Islet of Langerhans (tissue), 1 donor: Measurements from ENCODE around the gene MAP1S.

Experiments
- FAIRE-seq: peaks from one replicate; lab custom pipeline; 2011; peaks lifted over from hg19 to GRCh38; lab: Jason Lieb, UNC

MAP1S gene

GRCh38 chr19:17695198-17695597, 24.1 kb upstream of the MAP1S start:
- no peak for FAIRE-seq

DNA sequence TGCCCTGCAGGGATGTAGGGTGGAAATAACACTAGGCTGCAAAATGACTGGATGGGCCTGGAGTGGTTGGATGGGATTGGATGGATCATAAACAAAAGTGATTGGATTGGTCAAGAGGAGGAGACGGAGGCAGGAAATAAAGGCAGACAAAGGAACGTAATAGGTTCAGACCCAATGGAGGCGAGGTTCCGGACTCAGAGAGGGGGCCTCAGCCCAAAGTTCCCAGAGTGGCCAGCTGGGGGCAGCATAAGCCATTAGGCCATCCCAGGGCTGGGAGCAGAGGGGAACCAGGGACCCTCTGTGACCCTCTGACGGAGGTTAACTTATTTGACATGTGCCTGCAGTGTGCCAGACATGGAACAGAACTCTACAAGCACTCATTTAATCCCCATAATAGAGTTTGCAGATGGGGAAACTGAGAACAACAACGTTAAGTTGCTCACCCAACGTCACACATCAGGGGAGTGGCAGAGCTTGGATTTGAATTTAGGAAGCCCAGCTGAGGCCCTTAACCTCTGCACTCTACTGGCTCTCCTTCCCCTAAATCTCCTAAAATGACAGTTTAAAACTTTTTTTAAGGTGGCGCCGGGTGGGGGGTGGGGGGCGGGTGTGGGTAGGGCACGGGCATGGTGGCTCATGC, 15.3 kb upstream of the MAP1S start:
- no peak for FAIRE-seq

- no peak for FAIRE-seq
These were observed 12.5 kb upstream of the MAP1S start for GRCh38 chr19:17706750-17707181.

DNA sequence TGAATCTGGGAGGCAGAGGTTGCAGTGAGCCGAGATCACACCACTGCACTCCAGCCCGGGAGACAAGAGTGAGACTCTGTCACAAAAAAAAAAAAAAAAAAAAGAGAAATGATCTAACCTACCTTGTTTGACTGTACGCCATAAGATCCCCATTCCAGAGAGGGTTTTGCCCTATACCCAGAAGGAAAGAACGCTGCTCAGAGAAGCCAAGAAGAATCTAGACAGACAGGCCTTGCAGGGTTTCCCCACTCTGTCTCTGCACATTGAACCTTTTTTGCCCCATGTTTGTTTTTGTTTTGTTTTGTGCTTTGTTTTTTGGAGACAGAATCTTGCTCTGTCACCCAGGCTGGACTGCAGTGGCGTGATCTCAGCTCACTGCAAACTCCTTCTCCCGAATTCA, 7.4 kb upstream of the MAP1S start:
- FAIRE-seq, result no peak

DNA sequence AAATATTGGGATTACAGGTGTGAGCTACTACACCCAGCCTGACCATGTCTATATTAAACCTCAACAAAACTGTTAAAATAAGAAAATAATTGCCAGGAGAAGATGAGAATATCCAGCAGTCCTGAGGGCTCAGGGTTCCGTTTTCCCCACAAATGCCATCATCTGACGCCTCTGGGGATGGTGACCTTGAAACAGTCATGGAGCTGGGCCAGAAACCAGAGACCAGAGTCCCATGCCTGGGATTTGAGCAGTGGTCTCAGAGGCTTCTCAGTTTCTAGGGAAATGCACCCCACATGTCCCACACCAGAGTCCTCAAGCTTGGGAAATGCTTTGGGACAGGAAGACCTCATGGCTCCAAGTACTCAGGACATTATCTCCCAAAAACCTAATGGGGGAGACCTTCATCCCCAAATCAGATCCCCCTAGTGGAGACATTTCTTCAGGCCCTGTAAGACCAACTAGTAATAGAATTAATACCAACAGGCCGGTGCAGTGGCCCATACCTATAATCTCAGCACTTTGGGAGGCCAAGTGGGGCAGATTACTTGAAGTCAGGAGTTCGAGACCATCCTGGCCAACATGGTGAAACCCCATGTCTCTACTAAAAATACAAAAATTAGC, 2.9 kb upstream of the MAP1S start:
- FAIRE-seq, result no peak

GRCh38 chr19:17718550-17718946, 732 bp upstream of the MAP1S start:
- FAIRE-seq, result no peak

- FAIRE-seq, result no peak
These were observed 585 bp downstream of the MAP1S start for GRCh38 chr19:17719730-17720400.

DNA sequence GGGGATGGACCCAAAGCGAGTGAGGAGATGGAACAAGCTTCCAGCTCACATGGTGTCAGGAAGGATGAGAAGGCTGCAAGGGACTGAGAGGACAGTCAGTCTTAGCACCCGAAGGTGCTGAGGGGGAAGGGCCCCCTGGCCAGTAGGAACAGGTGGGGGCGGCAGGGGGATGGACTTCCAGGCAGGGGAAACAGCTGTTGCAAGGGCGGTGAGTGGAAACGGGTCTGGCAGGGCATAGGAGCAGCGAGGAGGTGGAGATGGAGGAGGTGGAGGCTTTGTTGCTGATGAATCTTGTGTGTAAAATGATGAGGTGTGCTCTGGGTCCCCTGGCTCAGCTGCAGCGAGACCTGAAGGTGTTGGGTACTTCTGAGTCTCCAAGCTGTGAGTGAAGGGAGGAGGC, 1.2 kb downstream of the MAP1S start:
- FAIRE-seq, result no peak

DNA sequence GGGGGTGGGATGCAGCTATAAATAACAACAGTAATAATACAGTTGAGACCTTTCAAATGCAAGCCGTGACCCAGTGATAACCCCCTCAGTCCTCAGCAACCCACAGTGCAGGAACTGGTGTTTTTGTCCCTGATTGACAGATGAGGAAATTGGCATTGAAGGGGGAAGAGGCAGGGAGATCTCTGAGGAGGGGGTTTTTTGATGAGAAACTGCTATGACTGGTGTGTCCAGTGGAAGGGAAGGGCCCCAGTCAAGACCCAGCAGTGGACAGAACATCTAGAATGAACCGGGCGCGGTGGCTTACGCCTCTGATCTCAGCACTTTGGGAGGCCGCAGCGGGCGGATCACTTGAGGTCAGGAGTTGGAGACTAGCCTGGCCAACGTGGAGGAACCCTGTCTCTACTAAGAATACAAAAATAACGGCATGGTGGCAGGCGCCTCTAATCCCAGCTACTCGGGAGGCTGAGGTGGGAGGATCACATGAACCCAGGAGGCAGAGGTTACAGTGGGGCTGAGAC, 1.9 kb downstream of the MAP1S start:
- no peak for FAIRE-seq

GRCh38 chr19:17721821-17722220, 2.5 kb downstream of the MAP1S start:
- FAIRE-seq, result no peak

DNA sequence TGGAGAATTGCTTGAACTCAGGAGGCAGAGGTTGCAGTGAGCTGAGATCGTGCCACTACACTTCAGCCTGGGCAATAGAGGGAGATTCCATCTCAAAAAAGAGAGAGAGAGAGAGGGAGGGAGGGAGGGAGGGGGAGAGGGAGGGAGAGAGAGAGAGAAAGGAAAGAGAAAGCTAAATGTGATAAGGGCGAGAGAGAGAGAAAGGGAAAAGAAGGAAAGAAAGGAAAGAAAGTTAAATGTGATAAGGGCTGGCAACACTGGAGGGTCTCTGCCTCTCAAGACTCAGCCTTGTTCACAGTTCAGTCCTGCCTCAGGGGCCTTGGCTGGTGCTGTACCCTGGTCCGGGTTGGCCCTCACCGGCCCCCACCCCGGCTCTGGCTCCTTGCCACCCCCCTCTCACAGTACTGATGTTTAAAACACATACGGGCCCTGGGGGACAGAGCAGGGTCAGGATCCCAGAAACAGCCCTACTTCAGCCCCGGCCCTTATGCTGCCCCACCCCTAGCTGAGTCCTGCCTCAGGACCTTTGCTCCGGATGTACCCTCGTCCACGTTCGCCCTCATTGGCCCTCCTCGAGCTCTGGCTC, 3.5 kb downstream of the MAP1S start:
- FAIRE-seq, result no peak

DNA sequence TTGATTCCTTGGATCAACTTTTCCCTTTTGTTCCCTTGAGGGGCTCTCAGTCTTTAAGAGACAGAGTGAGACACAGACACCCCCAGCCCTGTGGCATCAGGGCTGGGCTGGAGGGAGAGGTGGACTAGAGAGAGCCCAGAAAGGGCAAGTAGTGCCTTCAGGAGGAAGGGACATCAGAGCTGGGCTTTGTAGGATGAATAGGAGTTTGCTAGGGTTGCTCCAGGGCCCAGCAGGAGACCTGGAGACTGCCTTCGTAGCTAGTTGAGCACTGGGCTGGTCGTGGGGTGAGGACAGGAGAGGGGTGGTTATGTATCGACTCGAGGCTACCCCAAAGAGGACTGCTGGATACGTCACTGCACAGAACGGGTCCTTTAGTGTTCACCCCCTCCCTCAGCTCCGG, 5.4 kb downstream of the MAP1S start:
- FAIRE-seq, result no peak

DNA sequence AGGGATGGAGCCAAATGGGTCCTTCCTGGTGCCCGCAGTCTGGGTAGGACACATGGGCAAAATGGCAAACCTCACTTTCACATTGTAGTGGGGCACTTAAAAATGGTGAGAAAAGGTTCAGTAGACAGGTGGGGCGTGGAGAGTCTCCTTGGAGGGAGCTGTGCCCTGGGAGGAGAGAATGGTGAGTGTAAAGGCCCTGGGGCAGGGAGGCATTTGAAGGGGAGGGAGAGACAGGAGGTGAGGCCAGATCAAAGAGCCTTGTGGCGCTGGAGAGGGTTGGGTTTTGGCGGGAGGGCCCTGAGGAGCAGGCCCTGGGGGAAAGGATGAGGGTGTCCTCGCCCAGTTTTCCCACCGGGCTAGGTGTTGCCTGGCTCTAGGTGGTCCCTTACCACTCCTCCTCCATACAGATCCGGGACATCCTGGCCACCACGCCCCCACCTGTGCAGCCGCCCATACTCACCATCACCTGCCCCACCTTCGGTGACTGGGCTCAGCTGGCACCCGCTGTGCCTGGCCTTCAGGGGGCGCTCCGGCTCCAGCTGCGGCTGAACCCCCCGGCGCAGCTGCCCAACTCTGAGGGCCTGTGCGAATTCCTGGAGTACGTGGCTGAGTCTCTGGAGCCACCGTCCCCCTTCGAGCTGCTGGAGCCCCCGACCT, 6.3 kb downstream of the MAP1S start:
- FAIRE-seq, result no peak

GRCh38 chr19:17726136-17726741, 7.0 kb downstream of the MAP1S start:
- FAIRE-seq, result no peak

DNA sequence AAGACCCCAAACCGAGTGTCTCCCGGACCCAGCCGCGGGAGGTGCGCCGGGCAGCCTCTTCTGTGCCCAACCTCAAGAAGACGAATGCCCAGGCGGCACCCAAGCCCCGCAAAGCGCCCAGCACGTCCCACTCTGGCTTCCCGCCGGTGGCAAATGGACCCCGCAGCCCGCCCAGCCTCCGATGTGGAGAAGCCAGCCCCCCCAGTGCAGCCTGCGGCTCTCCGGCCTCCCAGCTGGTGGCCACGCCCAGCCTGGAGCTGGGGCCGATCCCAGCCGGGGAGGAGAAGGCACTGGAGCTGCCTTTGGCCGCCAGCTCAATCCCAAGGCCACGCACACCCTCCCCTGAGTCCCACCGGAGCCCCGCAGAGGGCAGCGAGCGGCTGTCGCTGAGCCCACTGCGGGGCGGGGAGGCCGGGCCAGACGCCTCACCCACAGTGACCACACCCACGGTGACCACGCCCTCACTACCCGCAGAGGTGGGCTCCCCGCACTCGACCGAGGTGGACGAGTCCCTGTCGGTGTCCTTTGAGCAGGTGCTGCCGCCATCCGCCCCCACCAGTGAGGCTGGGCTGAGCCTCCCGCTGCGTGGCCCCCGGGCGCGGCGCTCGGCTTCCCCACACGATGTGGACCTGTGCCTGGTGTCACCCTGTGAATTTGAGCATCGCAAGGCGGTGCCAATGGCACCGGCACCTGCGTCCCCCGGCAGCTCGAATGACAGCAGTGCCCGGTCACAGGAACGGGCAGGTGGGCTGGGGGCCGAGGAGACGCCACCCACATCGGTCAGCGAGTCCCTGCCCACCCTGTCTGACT, 7.9 kb downstream of the MAP1S start:
- FAIRE-seq, result no peak

DNA sequence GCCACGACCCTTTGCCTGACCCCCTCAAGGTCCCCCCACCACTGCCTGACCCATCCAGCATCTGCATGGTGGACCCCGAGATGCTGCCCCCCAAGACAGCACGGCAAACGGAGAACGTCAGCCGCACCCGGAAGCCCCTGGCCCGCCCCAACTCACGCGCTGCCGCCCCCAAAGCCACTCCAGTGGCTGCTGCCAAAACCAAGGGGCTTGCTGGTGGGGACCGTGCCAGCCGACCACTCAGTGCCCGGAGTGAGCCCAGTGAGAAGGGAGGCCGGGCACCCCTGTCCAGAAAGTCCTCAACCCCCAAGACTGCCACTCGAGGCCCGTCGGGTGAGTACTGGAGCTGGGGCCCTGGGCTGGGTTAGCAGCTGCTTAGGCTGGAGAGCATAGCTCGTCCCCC, 8.6 kb downstream of the MAP1S start:
- FAIRE-seq, result no peak

- no peak for FAIRE-seq
These were observed 13.8 kb downstream of the MAP1S start for GRCh38 chr19:17733127-17733526.

DNA sequence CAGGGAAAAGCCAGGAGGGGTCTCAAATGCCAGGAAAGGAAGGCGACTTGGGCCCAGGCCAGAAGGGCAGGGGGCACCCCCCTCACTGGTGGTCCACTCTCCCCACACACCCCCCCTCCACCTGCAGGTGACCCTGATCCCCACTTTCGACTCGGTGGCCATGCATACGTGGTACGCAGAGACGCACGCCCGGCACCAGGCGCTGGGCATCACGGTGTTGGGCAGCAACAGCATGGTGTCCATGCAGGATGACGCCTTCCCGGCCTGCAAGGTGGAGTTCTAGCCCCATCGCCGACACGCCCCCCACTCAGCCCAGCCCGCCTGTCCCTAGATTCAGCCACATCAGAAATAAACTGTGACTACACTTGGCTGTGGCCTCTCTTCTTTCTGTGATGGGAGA, 14.9 kb downstream of the MAP1S start:
- no peak for FAIRE-seq

GRCh38 chr19:17735410-17735809, 16.1 kb downstream of the MAP1S start:
- FAIRE-seq, result no peak

DNA sequence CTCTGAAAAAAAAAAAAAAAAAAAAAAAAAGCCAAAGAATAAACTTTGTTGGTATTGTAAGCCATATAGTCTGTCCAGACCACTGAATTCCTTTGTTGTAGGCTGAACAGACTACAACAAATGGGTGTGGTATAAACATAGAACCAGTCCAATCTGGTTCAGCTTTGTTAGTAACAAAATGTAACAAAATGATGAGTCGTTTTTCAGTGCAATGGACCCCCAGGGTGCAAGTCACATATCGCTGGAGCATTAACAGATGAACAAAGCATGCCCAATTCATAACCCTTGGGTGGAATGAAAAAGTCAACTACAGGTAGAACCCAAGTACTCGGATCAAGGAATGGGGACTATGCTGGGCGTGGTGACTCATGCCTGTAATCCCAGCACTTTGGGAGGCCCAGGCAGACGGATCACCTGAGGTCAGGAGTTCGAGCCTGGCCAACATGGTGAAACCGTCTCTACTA, 18.4 kb downstream of the MAP1S start:
- FAIRE-seq, result no peak
